H1 (cell line): Measurements from ENCODE around the gene MAP10.

Source experiments
- CTCF ChIP-seq, 3 experiments: IDR thresholded peaks; 1 replicate in 2 of 3; 2 replicates in 1 of 3; pipeline versions ENCODE4 v1.5.1 to v1.6.1; 2011; ENCODE audit warnings: low read length in 3 of 3, mild to moderate bottlenecking in 3 of 3, inconsistent platforms in 2 of 3, low read depth in 1 of 3, moderate library complexity in 1 of 3; ENCODE audit not compliant: insufficient read depth in 1 of 3; ENCODE audit errors: control extremely low read depth in 1 of 3
- POLR2A ChIP-seq, 2 experiments: IDR thresholded peaks; 1 replicate in 1 of 2; 2 replicates in 1 of 2; pipeline ENCODE4 v1.6.1; 2011; ENCODE audit warnings: low read depth in 2 of 2, low read length in 2 of 2, mild to moderate bottlenecking in 2 of 2; ENCODE audit errors: control extremely low read depth in 1 of 2
- SIN3A ChIP-seq, 2 experiments: IDR thresholded peaks in 1 of 2; conservative IDR thresholded peaks in 1 of 2; 2 replicates each; pipeline ENCODE4 v1.6.1; 2011 to 2012; ENCODE audit warnings: low read length in 2 of 2, improper control_type of control experiment in 1 of 2, low read depth in 1 of 2, mild to moderate bottlenecking in 1 of 2

GRCh38 chr1:232766241-232766890, 38.9 kb upstream of the MAP10 start:
- TF ChIP-seq SIN3A (conservative IDR thresholded peaks at IDR 0.05 in 1 of 2, IDR thresholded peaks at IDR 0.05 in 1 of 2; ENCODE audit: low read depth in 1 of 2, low read length in 2 of 2), result no peak
- no peak for TF ChIP-seq POLR2A (IDR thresholded peaks at IDR 0.05; ENCODE audit: control extremely low read depth in 1 of 2, low read depth in 2 of 2, low read length in 2 of 2)
- TF ChIP-seq CTCF (IDR thresholded peaks at IDR 0.05; ENCODE audit: control extremely low read depth in 1 of 3, insufficient read depth in 1 of 3, low read depth in 1 of 3, low read length in 3 of 3), result no peak
